NK-92 treated with Interleukin-12 subunit alpha and Interleukin-12 subunit beta, amount 100 ng/mL, for 24 hours (cell line): ENCODE data around the gene LCOR.

Experiments used
- DNase-seq: peaks from one replicate; lab custom pipeline; 2025; lab: John Stamatoyannopoulos, UW

LCOR gene

GRCh38 chr10:96987141-96987841, 155.2 kb downstream of the LCOR start:
- no peak for DNase-seq

GRCh38 chr10:96987842-96988175, 155.7 kb downstream of the LCOR start:
- no peak for DNase-seq

- no peak for DNase-seq
Observed at GRCh38 chr10:96988426-96988825, 156.3 kb downstream of the LCOR start.

DNA sequence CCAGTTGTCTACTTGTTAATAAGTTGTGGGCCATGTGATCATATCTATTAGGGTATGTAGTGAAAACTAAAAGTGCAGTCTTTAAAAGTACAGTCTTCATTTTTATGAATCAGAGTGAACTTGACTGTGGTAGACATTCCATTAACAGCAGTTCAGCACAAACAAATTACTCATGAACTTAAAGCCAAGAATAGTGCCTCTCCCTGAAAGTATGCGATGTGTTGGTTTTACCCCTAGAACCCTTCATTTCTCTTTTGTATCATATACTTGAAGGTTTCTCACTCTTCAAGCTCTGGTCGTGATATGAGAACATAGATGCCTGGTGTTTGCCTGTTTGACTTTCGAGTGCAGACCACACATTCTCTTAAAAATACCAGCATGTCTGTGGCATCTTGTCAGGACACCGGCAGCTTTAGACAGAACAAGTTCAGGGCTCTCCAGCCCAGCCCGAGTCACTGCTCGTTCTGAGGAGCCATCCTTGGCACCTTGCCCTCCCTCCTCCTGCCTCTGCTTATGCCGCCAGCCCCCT, 159.3 kb downstream of the LCOR start:
- no peak for DNase-seq

- DNase-seq = no peak
Observed at GRCh38 chr10:96992721-96993120, 160.6 kb downstream of the LCOR start.

DNA sequence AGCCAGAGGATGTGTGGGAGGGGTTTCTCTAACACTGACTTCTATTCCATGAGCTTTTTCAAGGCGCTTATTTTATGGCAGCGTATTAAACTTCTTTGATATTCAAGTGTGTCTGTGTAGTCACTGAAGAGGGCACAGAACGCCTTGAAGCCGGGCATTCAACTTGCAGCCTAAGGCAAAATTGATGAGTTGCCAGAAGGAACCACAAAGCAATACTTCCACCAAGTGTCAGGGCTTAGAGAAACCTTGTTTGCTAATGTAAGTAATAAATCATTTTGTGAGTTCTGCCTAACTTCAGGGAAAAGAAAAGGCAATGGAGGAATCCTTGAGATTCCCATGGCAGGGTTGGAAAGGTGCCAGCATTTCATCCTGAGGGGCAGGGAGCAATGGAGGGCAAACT, 163.8 kb downstream of the LCOR start:
- no peak for DNase-seq

- no peak for DNase-seq
Observed at GRCh38 chr10:96996275-96996965, 164.3 kb downstream of the LCOR start.

GRCh38 chr10:96998329-96998888, 166.3 kb downstream of the LCOR start:
- DNase-seq = no peak

- no peak for DNase-seq
Observed at GRCh38 chr10:96999337-96999736, 167.2 kb downstream of the LCOR start.

GRCh38 chr10:96999987-97000386, 167.9 kb downstream of the LCOR start:
- no peak for DNase-seq

DNA sequence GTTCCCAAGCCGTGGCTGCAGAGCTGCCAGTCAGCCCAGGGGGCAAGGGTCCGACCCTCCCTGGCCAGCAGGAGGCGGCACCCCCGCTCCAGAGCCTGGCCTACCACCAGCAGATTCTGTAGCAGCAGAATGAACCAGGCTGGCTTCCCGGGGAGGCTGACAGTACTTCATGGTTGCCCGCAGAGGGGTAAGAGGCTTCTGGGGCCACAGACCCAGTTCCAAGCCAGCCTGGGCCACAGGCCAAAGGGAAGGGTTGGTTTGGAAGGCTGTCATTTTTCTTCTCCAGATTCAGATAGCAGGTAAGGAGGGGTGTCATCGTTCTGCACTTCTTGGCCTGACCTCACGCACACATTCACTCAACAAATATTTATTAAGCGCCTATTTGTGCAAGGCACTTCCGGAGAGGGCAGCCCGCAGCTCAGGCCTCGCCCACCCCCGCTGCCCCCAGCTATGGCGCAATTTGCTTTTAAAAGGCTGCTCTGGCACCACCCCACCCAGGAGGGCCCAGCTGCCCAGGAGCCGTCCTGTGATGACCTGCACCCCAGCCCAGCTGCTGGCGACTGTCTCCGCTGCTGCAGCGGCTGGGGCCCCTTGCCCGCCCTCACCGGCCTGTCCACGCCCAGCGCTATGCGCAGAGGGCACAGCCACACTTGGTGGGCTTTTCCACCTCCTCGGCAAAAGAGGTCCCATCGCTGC, 168.5 kb downstream of the LCOR start:
- DNase-seq = no peak

DNA sequence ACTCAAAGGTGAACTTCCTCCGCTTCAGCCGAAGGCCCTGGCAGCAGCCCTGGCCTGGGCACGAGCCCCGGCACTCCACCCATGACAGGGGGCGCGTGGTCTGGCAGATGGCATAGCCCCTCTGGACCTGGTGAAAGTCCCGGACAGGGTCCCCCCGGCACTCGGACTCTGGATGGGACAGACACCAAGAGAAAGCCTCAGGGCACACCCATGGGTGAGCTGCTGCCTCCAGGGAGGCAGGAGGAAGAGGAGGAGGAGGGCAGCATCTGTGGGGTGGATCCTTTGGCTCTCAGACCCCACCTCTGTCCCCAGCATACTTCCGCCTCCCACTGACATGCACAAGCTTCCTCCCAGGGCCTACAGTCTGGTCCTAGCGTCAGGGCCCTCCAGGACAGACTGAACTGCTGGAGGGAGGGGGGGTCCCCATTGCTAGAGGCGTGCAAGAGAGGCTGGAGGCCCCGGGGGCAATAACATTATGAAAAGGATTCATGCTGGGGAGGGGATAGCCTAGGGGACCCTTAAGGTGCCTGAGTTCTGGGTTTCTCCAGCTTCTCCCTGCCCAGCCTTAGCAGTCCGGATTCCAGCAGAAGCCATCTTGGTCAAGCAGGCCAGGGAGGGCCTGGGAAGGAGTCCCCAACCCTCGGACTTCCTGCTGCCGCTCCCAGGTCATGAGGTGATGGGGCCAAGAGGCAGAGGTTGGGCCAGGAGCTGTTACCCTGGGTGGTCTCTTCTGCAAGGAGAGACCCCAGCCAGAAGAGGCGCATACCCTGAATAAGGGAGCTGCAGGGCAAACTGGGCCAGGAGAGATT, 169.3 kb downstream of the LCOR start:
- no peak for DNase-seq

DNA sequence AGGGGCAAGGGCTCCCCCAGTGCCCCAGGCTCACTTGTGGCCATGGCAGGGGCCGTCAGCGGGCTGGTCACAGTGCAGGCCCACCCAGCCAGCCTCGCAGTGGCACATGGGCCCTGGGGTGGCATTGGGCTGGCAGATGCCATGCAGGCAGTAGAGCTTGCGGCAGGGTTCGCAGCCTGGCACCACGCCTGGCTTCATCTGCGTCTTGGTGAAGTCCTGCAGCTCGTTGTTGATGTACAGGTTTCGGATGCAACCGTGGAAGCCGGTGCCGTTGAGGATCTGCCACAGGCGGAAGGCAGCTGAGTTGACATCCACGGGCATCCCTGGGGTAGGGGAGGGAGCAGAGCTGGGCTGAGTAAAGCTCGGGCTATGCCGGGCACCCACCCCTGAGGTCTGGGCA, 170.6 kb downstream of the LCOR start:
- no peak for DNase-seq

GRCh38 chr10:97003151-97003803, 171.2 kb downstream of the LCOR start:
- DNase-seq = no peak

DNA sequence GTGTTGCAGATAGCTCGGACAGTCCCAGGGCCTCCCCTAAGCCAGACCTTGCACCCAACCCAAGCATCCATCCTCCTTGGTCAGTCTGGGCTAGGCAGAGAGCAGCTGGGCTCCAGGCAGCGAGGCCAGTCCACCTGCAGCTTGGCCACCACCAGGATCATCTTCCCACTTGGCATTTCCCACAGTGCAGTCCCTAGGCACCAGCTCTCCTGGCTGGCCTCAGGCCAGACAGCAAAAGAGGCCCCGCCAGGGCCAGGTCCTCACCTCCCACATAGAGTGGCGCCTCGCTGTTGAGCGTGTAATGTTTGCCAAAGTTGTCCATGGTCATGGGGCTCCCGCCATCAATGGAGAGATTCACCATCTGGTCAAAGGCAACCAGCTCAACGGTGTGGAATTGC, 171.7 kb downstream of the LCOR start:
- DNase-seq = no peak

DNA sequence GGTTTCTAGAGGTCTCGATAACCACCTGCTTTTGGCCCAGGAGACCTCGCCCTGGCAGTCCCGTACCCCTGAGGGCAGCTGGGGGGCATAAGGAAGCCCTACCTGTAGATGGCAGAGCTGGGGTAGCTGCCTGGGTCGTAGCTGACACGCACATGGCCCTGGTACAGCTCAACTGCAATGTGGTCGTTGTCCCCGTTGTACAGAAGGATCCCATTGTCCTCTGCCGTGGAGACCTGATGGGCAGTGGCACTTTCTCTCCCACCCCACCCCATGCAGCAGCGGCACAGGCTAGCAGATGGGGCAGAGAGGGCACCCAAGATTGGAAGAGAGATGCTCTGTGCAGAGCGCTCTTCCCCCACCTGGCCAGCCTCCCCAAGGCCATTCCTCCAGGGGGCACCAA, 172.5 kb downstream of the LCOR start:
- DNase-seq = no peak

- DNase-seq = no peak
Observed at GRCh38 chr10:97005349-97005748, 173.3 kb downstream of the LCOR start.

DNA sequence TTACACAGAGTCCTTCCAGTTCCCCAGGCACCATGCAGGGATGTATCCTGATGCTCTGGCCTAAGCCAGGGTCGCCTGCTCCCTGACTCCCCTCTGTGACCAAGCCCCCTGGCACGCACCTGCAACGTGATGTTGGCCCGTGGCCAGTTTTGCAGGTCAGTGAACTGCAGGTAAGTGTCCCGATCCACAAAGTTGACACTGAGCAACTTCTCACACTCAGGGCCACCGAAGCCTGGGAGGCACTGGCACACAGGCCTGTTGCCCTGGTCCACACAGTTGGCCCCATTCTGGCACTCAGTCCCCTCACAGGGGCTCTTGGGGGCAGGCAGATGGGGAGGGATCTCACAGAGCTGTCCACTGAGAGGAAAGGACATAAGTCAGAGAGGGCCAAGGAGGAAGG, 174.3 kb downstream of the LCOR start:
- DNase-seq = no peak

DNA sequence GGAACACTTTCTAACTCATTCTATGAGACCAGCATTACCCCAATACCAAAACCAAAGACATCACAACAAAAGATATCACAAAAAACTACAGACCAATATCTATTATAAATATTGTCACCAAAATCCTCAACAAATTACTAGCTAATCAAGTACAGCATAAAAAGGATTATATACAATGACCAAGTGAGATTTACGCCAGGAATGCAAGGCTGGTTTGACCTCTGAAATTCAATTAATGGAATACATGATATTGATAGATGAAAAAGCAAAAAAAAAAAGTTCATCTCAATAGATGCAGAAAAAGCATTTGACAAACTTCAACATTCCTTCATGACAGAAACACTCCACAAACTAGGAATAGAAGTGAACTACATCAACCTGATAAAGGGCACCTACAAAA, 175.3 kb downstream of the LCOR start:
- DNase-seq = no peak

DNA sequence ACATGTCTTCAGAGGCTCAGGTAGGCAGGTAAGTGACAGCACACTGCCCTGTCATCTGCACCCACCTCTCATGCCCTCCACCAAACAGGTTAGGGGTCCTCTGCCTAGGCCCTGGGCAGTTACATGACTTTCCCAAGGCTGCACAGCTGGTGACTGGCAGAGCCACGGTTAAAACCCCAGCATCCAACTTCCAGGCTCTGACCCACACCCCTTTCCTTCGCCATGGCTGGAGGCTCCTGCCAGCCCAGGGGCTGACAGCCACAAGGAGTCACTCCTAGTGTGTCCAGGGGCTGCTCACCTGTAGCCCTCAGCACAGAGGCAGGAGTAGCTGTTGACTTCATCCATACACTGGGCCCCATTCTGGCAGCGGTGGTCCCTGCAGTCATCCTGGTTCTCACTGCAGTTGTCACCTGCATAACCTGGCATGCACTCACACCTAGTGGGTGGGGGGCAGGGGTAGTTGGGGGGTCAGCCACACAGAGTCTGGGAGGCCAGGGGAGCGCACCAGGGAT, 178.7 kb downstream of the LCOR start:
- DNase-seq = no peak

DNA sequence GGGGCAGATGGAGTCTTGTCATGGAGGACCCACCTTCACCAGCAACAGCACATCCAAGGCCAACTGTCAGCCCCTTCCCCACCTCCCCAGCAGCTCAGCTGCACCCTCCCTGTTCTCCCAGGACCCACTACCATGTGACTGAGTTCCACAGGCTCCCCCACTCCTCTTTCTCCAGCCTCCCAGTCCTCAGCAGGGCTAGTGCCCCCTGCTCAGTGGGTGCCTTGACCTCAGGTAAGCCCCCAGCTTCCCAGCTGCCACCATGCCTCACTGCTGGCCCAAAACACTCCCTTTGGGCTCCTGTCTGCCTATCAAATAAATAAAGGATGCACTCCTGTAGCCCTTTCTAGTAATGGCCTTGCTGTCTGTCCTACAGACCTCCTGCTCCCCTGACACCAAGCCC, 179.3 kb downstream of the LCOR start:
- no peak for DNase-seq
